ENCODE measurements around the gene TTLL3.

Gene TTLL3

GRCh38 chr3:9792405-9793160, 17.5 kb upstream of the TTLL3 start, which contains the start of the genes ARPC4 and TADA3:
Gene ARPC4 (plus strand): TSS chr3:9793082. CDS start chr3:9793122, 40 bp downstream.
Gene TADA3 (minus strand): TSS chr3:9792473. CDS start chr3:9791466, 1,007 bp downstream.
- peak; percentile 94 for DNase-seq (ENCODE audit: extremely low spot score)
- TF ChIP-seq, protein P1, sequence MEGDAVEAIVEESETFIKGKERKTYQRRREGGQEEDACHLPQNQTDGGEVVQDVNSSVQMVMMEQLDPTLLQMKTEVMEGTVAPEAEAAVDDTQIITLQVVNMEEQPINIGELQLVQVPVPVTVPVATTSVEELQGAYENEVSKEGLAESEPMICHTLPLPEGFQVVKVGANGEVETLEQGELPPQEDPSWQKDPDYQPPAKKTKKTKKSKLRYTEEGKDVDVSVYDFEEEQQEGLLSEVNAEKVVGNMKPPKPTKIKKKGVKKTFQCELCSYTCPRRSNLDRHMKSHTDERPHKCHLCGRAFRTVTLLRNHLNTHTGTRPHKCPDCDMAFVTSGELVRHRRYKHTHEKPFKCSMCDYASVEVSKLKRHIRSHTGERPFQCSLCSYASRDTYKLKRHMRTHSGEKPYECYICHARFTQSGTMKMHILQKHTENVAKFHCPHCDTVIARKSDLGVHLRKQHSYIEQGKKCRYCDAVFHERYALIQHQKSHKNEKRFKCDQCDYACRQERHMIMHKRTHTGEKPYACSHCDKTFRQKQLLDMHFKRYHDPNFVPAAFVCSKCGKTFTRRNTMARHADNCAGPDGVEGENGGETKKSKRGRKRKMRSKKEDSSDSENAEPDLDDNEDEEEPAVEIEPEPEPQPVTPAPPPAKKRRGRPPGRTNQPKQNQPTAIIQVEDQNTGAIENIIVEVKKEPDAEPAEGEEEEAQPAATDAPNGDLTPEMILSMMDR (IDR thresholded peaks at IDR 0.05; ENCODE audit: control extremely low read depth, extremely low read depth, low read depth, missing control alignments): no peak
- ChIA-PET POLR2A (interaction anchor here (0.8 to 1.6 kb wide), 8 partner anchors 9 to 396 kb away, joined by 3 to 6 read pairs (median 4); partner anchors contain the start of gene OGG1), CTCF (interaction anchor here (0.7 to 1.3 kb wide), 8 partner anchors 11 to 393 kb away, joined by 3 to 4 read pairs (median 3); partner anchors contain the start of gene OGG1)

- no peak for DNase-seq (ENCODE audit: extremely low spot score)
- POLR2A ChIA-PET: interaction anchor here (0.8 to 1.6 kb wide), 8 partner anchors 10 to 397 kb away, joined by 3 to 6 read pairs (median 4); partner anchors contain the start of gene OGG1
These were observed 16.8 kb upstream of the TTLL3 start for GRCh38 chr3:9793161-9793781.

DNA sequence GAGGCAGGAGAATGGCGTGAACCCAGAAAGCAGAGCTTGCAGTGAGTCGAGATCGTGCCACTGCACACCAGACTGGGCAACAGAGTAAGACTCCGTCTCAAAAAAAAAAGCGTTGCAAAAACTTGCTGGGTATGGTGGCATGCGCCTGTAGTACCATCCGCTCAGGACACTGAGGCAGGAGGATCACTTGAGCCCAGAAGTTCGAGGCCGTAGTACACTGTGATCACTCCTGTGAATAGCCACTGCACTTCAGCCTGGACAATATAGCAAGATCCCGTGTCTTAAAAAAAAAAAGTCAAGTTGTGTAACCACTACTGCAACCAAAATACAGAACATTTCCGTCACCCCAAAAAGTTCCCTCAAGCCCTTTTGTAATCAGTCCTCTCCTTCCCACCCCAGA, 15.7 kb upstream of the TTLL3 start:
- TF ChIP-seq, protein P1 (IDR thresholded peaks at IDR 0.05; ENCODE audit: control extremely low read depth, extremely low read depth, low read depth, missing control alignments): no peak
- no peak for DNase-seq (ENCODE audit: extremely low spot score)
- ChIA-PET CTCF (interaction anchor here (1.3 kb wide), 1 partner anchor 32 kb away, joined by 4 read pairs; no protein-coding TSS in a partner anchor), POLR2A (no interaction called here)

More at GRCh38 chr3:9793161-9793781, 16.8 kb upstream of the TTLL3 start:
- CTCF ChIA-PET: interaction anchor here (0.7 to 1.3 kb wide), 6 partner anchors 11 to 393 kb away, joined by 3 to 4 read pairs (median 3); partner anchors contain the start of gene OGG1
- TF ChIP-seq, protein P1 (IDR thresholded peaks at IDR 0.05; ENCODE audit: control extremely low read depth, extremely low read depth, low read depth, missing control alignments): no peak

DNA sequence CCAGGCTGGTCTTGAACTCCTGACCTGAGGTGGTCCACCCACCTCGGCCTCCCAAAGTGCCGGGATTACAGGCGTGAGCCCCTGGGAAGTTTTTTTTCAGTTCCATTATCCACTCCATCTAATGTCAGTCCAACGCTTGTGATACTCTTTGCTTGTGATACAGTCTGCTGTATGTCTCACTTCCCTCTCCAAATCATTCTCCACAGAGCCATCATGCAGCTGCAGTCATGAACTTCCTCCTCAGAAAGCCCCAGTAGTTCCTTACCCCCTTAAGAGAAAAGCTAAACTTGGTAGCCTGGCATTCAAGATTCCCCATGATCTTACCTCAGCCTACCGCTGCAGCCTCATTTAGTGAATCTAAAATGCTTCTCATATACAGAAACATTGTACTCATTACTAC, 14.9 kb upstream of the TTLL3 start:
- ChIA-PET CTCF (interaction anchor here (1.1 to 1.8 kb wide), 3 partner anchors 18 to 32 kb away, joined by 4 read pairs; no protein-coding TSS in a partner anchor), POLR2A (no interaction called here)
- TF ChIP-seq, protein P1 (IDR thresholded peaks at IDR 0.05; ENCODE audit: control extremely low read depth, extremely low read depth, low read depth, missing control alignments): no peak
- DNase-seq (ENCODE audit: extremely low spot score): peak; percentile 43

DNA sequence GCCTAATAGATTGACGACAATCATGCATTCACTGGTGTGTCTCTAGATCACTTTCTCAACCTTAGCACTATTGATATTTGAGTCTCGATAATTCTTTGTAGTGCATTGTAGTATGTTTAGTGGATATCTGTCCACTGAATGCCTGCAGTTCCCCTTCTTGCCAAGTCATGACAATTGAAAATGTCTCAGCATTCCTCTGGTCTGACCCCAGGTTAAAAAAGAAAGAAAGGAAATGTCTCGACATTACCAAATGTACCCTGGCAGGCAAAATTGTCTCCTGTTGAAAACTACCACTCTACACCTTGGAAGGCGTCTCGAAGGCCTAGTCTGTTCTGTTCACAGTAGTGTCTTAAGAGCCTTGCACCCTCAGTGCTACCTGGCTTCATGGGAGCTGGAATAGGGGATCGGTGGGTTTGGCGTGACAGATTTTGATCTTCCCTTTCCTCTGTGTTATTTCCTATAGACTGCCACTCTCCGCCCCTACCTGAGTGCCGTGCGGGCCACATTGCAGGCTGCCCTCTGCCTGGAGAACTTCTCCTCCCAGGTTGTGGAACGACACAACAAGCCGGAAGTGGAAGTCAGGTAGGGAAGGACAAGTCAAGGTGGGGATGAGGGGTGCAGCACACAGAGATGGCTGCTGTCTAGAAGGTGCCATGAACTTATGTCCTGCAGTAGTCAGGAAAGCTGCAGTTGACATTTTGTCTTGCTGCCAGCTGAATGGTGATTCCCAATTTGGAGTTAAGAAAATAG, 12.7 kb upstream of the TTLL3 start:
- no peak for DNase-seq (ENCODE audit: extremely low spot score)
- TF ChIP-seq, protein P1 (IDR thresholded peaks at IDR 0.05; ENCODE audit: control extremely low read depth, extremely low read depth, low read depth, missing control alignments): no peak
- POLR2A ChIA-PET: no interaction called here
- CTCF ChIA-PET: no interaction called here

GRCh38 chr3:9800529-9800928, 9.5 kb upstream of the TTLL3 start:
- CTCF ChIA-PET: no interaction called here
- TF ChIP-seq, protein P1 (IDR thresholded peaks at IDR 0.05; ENCODE audit: control extremely low read depth, extremely low read depth, low read depth, missing control alignments): peak; percentile 16
- POLR2A ChIA-PET: no interaction called here
- DNase-seq (ENCODE audit: extremely low spot score): no peak
